HEK293T (cell line): ENCODE measurements around the gene NEURL1.

Source experiments
- FOXA1 ChIP-seq: fragments of 450-650 bp; IDR thresholded peaks from 2 replicates; pipeline ENCODE4 v1.6.1; 2016; ENCODE audit warnings: mild to moderate bottlenecking
- FOXK2 ChIP-seq: fragments of 450-650 bp; IDR thresholded peaks from 2 replicates; pipeline ENCODE4 v1.6.1; 2016; ENCODE audit warnings: mild to moderate bottlenecking
- FOXM1 ChIP-seq: fragments of 450-650 bp; IDR thresholded peaks from 2 replicates; pipeline ENCODE4 v1.6.1; 2017; ENCODE audit warnings: mild to moderate bottlenecking, borderline replicate concordance
- L3MBTL2 ChIP-seq: fragments of 450-650 bp; conservative IDR thresholded peaks from 2 replicates; pipeline ENCODE4 v1.6.1; 2016; ENCODE audit warnings: mild to moderate bottlenecking
- NFRKB ChIP-seq: fragments of 450-650 bp; IDR thresholded peaks from 2 replicates; pipeline ENCODE4 v1.6.1; 2016; ENCODE audit warnings: mild to moderate bottlenecking, moderate library complexity
- PKNOX1 ChIP-seq: fragments of 450-650 bp; IDR thresholded peaks from 2 replicates; pipeline ENCODE4 v1.6.1; 2016
- SUZ12 ChIP-seq: fragments of 450-650 bp; IDR thresholded peaks from 2 replicates; pipeline ENCODE4 v1.6.1; 2016; ENCODE audit warnings: mild to moderate bottlenecking
- TARDBP ChIP-seq: fragments of 450-650 bp; IDR thresholded peaks from 2 replicates; pipeline ENCODE4 v1.6.1; 2016
- ZNF384 ChIP-seq: fragments of 450-650 bp; IDR thresholded peaks from 2 replicates; pipeline ENCODE4 v1.6.1; 2016

- no peak for TF ChIP-seq ZNF384
- TF ChIP-seq FOXA1 = no peak
- TF ChIP-seq L3MBTL2 = no peak
- no peak for TF ChIP-seq PKNOX1
- no peak for TF ChIP-seq FOXK2
- TF ChIP-seq SUZ12 = no peak
- TF ChIP-seq TARDBP = no peak
- TF ChIP-seq FOXM1 = no peak
- no peak for TF ChIP-seq NFRKB
Measured at GRCh38 chr10:103551619-103552602, 58.4 kb downstream of the NEURL1 start.
